Glomerular visceral epithelial cell (primary cell): Measurements from ENCODE around the gene CCDC88C.

Experiments used
- DNase-seq: peaks from one replicate; pipeline ENCODE4 v3.0.0-alpha.2; 2016; ENCODE audit errors: extremely low spot score

Gene CCDC88C

DNA sequence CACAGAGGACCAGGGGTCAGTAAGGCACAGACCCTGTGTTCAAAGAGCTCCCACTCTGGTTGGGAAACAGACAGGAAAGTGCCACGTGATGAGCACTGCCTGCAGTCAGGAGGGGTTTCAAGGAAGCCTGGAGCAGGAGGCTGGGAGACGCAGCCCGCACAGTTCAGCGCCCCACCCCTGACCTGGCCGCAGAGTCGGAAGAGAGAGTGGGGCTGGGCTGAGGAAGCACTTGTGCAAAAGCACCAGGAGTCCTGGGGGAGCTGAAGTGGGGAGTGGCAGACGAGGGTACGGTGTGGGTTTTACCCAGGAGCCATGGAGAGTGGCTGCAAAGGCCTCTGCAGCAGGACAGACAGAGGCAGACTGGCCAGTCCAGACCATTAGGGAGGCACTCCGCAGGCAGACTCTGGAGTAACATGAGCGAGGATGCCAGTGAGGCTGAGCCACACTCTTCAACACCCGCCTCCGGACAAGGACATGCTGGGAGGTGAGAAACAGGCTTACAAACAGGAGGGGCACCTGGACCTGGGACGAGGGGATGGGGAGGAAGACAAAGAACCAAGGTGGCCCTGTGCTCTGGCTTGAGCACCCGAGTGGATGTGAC is 87.4 kb downstream of the CCDC88C start:
- no peak for DNase-seq

DNA sequence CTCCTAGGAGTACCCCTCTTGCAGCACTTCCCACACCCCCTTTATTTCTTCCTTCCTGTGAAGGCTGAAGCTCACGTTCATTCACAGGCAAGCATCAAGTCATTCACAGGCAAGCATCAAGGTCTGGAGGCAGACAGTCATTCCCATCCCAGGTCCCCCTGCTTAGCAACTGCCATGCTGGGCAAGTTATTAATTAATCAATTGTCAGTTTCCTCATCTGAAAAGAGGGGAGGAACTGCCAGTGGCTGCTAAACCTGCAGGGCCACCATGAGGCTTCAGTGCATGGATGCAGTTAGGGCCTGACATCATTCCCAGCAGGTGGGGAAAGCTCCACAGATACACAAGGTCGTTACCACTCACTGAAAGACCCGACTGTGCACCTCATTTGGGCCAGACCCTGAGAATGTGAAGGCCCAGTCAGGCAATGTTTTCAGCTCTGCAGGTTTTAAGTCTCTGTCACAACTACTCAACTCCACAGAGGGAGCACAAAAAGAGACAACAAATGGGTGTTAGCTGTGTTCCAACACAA is 88.1 kb downstream of the CCDC88C start:
- DNase-seq = no peak

DNA sequence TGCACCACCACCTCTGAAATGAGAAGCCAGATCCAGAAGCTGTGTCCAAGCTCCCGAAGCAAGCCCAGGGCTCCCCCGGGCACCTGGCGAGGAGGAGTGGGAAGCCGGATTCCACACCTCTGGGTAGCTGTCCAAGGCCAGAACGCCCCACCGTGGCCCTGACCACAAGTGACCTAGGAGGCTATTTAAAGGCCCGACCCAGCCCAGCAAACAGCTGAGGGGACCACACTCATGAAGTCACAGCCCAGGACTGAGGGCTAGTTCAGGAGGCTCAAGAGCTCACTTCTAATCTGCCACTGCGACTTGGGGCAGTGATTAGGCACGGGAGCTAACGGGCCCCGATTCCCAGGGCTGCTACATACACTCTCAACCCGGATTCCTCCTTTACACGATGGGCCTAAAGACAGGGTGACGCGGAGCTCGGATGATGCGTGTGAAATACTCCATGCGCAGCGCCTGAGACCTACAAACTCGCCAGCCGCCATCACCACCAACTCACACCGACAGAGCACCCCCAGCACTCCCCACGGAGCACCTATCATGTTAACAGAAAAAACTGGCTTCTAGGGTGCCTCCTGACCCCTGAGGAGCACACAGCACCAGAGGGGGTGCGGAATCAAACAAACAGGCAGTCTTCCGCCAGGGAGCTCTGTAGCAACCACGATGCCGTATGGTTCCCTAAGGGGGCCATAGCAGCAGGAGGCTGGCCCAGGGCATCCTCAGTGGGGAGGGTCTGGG is 89.1 kb downstream of the CCDC88C start:
- DNase-seq = no peak

DNA sequence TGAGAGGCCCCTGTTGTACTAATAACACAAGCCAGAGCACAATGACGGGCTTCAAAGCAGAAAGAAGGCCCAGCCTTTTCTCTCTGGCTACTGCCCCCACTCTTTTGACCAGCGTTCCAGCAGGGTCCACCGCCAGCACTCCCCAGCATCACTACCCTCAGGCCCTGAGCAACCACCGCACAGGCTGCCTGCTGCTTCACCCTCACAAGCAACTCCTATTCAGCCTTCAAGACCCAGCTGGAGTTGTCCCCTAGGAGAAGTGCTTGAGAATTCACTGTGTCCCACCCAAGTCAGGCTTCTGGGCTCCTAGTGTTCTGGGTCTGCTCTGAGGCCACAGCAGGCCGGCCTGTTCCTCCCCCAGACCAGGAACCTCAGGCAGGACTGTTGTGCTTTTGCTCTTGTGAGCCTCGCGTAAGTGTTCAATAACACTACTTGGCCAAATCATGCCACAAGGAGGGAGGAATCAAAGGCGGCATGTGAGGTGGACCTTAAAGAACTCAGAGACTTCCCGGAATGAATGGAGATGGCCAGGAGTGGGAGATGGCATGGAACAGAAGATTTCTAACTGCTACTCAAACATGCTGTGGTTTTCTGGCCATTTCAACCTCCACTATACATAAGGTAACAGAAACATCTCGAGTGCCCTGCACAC is 89.8 kb downstream of the CCDC88C start:
- no peak for DNase-seq

DNA sequence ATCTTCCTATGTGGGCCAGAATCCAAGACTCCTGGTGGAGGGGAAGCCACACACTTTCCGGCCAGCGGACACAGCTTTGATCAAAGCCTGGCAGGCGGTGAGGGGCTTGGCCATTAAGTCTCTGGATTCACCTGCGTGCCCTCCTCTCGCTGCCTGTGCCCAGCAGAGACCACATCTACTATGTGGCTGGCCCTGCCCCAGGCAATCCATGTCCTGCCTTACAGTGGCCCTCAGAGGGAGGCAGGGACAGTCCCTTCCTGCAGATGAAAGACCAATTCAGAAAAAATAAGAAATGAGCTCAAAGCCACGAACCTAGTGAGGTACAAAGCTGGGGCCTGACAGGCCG is 90.4 kb downstream of the CCDC88C start:
- no peak for DNase-seq

DNA sequence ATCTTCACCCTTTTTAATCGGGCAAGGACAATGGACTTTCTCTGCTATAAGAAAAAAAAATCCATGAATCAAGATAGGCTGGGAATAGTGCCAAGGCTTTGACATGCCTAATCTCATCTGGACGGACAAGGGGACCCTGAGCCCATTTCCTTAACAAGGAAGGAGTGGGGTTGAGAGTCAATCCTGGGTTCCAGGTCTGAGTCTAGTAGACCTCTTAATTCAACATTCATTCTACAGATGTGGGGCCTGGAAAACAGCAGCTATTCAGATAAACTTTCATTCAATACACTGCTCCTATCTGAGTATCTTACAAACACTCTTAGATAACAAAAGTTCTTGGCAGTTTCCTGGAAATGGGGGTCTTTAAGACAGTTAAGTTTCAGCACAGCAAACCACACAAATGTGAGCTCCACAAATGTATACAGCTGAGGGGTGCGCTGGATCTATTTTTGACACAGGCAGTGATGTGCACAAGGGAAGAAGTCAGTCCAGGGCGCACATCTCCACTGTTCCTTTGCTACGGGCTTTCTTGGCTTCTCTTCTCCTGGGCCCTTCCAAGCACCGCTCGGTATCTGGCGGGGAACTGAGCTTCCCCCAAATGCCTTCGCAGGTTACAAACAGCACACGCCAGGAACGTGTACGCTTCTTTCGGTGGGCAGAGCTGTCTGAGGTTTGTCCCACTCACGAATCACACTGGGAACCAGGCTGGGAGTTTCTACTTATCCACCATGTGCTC is 90.9 kb downstream of the CCDC88C start:
- no peak for DNase-seq

DNA sequence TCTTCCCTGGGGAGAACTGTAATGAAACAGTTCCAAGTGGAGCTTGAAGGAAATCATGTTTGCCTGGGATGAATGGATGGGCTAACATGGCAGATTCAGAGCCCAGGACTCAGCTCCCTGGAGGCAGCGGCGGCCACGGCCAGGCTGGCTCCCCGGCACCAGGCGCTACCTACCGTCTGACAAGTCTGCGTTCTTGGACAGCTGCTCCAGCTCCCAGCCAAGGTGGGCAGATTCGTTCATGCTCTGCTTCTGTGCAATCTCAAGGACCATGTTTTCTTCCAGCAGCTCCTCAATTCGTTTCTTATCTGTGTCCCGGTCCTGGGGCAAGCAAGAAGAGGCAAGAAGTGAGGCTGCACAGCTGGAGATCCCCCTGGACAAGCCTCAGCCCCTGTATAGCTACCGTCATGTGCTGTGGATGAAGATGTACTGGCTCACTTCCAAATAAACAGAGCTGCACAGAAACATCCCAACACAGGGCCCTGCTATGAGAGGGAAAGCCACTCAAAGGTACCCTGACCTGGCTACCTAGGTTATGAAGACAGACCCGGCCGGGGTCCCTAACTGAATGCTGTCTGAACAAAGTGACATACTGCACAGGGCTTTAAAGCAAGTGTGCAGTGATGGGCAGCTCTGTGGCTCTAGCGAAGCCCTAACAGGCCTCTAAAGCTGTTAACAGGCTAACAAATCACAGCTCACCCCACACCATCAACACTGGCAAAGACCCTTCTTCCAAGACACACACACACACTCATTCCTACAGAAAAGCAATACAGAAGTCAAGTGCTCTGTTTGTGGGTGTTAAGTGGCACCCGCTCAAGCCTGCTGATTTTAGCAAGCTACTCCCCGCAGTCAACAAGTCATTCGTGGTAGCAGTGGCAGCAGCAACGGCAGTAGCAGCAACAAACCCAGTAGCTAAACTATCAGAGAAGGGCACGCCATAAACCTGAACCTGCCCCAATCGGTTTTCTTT is 92.7 kb downstream of the CCDC88C start:
- DNase-seq = no peak

DNA sequence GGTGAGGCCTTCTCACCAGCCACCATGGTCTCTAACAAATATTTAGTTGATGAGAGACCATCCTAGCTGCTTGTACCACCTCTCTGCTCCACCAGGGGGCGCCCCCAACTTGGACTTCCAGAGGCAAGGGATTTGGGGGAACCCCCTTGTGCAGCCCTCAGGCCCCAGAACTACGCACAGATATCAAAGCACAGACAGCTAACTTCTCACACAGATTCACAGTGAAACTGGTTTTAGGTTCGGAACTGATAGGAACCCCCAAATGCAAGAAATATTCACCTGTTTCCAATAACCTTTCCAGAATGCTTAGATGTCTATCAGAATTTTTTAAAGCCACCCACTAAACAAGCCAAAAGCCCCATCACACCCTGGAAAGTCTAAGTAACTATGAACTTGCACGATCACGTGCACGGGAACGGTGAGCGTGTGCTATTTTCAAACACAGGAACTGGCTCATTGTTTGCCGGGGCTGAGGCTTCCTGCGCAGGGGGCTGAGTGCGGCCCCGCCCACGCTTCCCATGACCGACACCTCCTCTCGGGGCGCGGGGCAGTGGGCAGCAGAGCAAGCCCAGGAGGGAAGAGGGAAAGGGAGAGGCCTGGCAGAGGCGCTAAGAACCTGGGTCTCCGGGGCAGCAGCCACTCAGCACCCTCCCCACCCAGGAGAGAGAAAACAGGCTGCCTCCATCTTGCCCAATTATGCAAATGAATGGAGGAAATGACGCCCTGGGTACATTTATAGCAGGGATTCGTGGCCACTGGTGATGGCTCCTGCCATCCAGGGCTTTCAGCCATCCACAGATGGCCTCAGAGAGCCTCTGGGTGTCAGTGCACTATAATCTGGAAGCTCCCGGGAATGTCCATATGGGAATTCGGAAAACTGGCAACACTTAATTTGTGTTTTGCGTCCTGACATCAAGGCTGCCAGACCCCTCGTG is 93.7 kb downstream of the CCDC88C start:
- DNase-seq = peak; percentile 70

DNA sequence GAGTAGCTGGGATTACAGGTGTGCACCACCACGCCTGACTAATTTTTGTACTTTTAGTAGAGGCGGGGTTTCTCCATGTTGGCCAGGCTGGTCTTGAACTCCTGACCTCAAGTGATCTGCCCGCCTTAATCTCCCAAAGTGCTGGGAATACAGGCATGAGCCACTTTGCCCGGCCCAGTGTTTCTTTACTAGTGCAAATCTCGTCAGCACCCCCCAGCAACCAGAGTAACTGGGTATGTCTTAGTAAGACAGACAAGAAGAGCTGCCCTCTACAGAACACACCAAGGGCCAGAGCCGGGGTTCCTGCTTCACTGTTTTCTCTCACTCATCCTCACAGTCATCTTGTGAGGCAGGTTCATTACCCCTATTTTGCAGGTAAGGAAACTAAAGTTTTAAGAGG is 94.6 kb downstream of the CCDC88C start:
- DNase-seq = no peak

DNA sequence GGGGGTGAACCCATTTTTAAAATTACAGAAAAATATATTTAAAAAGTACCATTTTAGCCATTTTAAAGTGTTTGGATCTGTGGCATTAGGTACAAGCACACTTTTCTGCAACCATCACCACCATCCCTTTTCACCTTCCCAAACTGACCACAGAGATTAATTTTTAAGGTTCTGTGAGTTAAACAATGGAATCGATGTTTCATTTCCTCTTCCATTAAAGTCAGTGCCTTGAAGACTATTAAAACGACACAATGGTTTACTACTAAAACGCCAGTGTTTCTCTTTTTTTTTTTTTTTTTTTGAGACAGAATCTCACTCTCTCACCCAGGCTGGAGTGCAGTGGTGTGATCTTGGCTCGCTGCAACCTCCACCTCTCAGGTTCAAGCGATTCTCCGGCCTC is 95.0 kb downstream of the CCDC88C start:
- no peak for DNase-seq

DNA sequence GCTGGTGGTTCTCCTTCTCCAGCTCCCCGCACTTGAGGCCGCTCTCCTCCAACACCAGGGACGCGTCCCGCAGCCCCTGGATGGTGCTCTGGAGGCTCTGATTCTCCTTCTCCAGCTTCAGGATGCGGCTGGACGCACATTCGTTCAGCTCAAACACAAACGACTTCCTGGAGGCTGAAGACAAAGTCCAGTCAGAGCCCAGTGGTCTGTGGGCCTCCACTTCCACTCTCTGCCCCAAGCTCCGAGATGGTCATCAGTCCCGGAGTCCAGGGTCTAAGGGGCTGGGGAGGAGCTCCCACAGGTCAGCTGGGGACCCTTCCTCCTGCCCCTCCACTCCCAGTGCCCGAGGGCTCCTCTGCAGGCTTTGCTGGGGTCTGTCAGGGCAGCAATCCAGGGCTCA is 96.5 kb downstream of the CCDC88C start:
- DNase-seq = no peak

DNA sequence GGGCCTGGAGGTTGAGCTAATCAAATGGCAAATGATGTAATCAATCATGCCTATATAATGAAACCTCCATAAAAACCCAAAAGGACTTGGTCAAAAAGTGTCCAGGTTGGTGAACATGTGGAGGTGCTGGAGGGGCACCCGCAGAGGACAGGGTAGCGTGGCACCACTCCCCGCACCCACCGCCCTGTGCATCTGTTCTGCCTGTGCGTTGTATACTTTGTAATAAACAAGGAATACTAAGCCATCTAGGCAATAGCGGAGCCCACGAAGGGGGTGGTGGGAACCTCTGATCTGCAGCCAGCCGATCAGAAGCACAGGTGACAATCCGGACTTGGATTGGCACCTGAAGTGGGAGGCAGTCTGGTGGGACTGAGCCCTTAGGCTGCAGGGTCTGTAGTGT is 97.4 kb downstream of the CCDC88C start:
- no peak for DNase-seq

DNA sequence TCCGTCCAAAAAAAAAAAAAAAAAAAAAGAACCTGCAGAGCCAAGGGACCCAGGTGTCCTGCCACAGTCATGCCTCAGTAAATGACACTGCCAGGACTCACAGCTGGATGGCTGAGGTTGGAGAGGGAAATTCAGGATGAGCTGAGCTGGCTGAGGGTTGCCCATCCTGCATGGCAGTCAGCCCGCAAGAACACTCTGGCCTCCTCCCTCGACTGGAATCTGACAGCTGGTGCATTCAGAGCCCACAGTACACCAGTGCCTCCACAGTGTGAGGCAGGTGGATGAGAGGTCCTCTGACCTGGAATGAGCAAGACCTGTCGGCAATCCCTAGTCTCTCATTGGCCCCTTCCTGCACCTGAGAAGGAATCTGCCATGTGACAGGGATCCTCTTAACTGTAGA is 98.7 kb downstream of the CCDC88C start:
- DNase-seq = no peak

DNA sequence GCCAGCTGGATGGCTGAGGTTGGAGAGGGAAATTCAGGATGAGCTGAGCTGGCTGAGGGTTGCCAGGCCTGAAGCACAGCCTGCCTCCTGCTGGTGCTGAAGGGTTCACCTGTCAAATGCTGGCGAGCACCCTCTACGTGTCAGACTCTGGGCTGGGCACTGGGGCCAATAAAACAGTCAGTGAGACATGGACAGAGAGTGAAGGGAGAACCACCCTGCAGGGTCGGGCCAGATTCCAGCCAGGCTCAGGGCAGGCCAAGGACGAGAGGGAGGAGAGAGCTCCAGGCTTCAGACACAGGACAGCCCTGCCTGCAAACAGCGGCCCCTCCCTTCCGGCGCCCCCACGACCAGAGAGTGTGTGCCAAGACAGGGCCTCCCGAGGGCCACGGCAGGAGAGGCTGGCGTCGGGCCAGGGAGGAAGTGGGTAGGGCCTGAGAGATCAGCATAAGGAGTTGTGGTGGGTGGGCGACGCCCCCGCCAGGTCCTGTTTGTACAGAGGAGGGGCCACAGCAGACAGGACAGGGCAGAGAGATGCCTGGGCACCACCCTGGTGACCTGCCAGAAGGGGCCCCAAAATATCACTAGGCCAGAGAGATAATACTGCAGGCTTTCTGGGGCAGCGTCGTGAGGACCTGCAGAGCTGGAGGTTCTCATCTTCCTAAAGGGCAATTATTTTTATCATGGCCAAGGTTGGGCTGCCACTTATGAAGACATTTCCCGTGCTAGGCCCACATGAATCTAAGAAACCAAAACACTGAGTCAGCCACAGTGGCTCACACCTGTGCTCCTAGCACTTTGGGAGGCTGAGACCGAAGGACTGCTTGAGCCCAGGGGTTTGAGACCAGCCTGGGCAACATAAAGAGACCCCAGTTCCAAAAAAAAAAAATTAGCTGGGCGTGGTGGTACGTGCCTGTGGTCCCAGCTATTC is 100.0 kb downstream of the CCDC88C start:
- DNase-seq = peak; percentile 44

DNA sequence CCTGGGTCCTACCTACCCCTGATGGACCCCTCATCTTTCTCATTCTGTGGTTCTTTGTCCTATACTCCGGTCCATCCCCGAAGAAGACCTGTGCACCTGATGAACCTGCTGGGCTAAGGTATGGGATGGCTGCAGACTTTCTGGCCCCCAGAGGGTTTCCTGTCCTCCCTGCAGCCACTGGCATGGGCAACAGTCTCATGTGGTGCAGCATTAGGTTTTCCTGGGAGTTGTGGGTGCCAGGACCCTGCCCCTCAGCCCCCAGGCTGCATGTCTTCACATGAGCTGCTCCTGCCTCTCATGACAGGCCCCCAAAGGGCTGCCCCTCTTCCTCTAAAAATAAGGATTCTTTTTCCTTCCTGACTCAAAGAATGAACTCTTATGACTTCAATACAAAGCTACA is 100.9 kb downstream of the CCDC88C start:
- no peak for DNase-seq

DNA sequence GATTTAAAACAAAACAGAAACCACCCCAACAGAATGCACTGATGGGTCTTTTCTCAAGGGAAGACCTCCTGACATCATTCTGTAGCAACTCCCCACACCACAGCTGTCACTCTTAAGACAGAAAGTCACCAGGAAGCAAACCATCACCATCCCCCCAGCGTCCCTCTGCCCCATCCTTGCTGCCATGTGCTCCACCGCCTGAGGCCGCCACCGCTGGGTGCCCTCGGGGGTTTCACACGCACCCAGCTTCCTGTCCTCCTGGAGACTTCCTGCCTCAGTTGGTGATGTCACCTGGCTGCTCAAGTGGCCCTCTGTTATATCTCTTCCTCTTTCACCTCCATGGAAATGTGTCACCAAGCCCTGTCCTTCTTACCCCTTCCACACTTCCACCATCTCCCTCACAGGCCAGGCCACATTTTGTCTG is 101.8 kb downstream of the CCDC88C start:
- DNase-seq = no peak

DNA sequence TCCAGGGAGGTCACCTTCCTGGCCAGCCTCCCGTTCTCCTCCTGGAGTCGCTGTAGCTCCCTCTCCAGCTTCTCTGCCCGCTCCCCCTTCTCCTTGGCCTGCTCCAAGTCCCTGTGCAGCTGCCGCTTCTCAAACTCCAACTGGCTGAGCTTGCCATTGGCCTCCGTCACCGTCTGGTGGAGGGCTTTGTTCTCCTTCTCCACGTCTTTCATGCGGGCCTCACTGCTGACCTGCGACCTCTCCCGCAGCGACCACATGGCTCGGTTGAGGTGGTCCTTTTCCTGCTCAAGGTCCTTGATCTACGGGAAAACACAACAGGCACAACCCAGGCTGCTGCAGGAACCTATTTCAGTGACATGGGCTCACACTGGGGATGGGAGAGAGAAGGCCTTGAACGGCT is 103.8 kb downstream of the CCDC88C start:
- DNase-seq = no peak

DNA sequence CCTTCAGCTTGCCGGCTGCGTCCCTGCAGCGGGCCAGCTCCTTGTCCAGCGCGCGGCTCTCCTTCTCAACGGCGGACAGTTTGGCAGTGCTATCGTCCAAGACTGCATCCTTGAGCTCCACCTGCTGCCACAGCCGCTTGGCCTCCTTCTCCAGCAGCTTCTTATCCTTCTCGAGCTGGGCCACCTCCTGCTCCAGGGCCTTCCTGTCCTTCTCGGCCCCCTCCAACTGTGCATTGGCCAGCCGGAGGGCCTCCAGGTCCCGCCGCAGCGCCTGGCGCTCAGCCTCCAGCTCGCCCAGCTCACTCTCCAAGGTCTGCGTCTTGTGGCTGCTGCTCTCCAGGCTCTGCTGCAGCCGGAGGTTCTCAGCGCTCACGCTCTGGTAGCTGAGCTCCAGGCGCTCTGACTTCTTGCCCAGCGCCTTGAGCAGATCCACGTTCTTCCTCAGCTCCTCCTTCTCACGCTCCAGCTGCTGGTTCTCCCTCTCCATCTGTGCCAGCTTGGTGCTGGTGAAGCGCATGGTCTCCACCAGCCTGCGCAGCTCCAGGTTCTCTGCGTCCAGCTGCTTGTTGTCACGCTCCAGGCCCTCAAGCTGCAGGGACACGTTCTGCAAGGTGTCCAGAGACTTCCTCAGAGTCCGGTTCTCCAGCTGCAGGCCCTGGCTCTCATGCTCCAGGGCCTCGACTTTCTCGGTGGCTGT is 104.3 kb downstream of the CCDC88C start:
- no peak for DNase-seq
